GM12878 (cell line): ENCODE data around the gene OSBPL5. TPM values are rescaled to one million over a fixed set of nuclear protein-coding genes. Genes with fewer than 3 reads are reported as not detected.

ENCODE experiments used
- ATAC-seq: fragments of 200-7000 bp; cut with Tn5 transposase; 3 replicates; pipeline ENCODE4 v1.9.1; 2020; ENCODE audit warnings: mild to moderate bottlenecking, moderate library complexity
- BruUV-seq: library from RNA; stranded (reverse); fragments of 400-500 nt; replicated peaks from 2 replicates; lab custom pipeline; 2021; lab: Mats Ljungman, UMichigan
- CTCF ChIA-PET: fragments of 300-600 bp; sonication (Branson Sonifier 250); formaldehyde crosslinking; extraction: SDS; loops from one replicate; lab custom pipeline; 2021; ENCODE audit warnings: inconsistent platforms; lab: Yijun Ruan, JAX
- POLR2A ChIA-PET: fragments of 350-600 bp; formaldehyde crosslinking; extraction: SDS; loops from one replicate; lab custom pipeline; 2021; ENCODE audit warnings: inconsistent platforms; lab: Charles Lee
- RAD21 ChIA-PET: fragments of 300-600 bp; sonication (Branson Sonifier 250); formaldehyde crosslinking; loops from one replicate; lab custom pipeline; 2023; ENCODE audit warnings: antibody characterized with exemption; ENCODE audit not compliant: unreplicated experiment; lab: Charles Lee
- SMC1A ChIA-PET: fragments of 300-600 bp; sonication (Branson Sonifier 250); formaldehyde crosslinking; loops from one replicate; lab custom pipeline; 2023; ENCODE audit not compliant: unreplicated experiment, uncharacterized antibody; lab: Charles Lee
- DNase-seq: peaks from one replicate; pipeline ENCODE4 v3.0.0-alpha.2; 2011; ENCODE audit warnings: low read depth, low spot score
- FAIRE-seq: peaks from 3 replicates; lab custom pipeline; 2011; peaks lifted over from hg19 to GRCh38; lab: Jason Lieb, UNC
- H2AFZ ChIP-seq: 2 replicates; pipeline ENCODE4 v1.6.0; 2011; ENCODE audit warnings: low read depth, low read length, control low read depth; ENCODE audit not compliant: control insufficient read depth
- H3K27ac ChIP-seq: 2 replicates; pipeline ENCODE4 v1.5.1; 2011; ENCODE audit warnings: control low read depth; ENCODE audit not compliant: control insufficient read depth, insufficient read depth
- H3K27me3 ChIP-seq, 2 experiments: replicated peaks in 1 of 2; 2 replicates each; pipeline versions ENCODE4 v1.6.0 to v1.6.1; 2011; ENCODE audit warnings: low read length in 1 of 2; ENCODE audit not compliant: control insufficient read depth in 2 of 2, insufficient read depth in 2 of 2
- H3K36me3 ChIP-seq, 2 experiments: 2 replicates each; pipeline ENCODE4 v1.5.1; 2011; ENCODE audit warnings: low read length in 1 of 2; ENCODE audit not compliant: control insufficient read depth in 2 of 2, insufficient read depth in 2 of 2
- H3K4me1 ChIP-seq: 2 replicates; pipeline ENCODE4 v1.6.1; 2011; ENCODE audit warnings: mild to moderate bottlenecking, low read length, moderate library complexity, mixed read lengths; ENCODE audit not compliant: control insufficient read depth, insufficient read depth
- H3K4me2 ChIP-seq: 2 replicates; pipeline ENCODE4 v1.6.0; 2011; ENCODE audit warnings: control low read depth; ENCODE audit not compliant: control insufficient read depth, insufficient read depth
- H3K4me3 ChIP-seq: fragments of 200-600 bp; sonication (generic); 2 replicates; pipeline ENCODE4 v1.5.1; 2016
- H3K79me2 ChIP-seq: 2 replicates; pipeline ENCODE4 v1.6.0; 2011; ENCODE audit warnings: low read length; ENCODE audit not compliant: control insufficient read depth, insufficient read depth
- H3K9ac ChIP-seq: 2 replicates; pipeline ENCODE4 v1.8.0; 2011; ENCODE audit warnings: low read length, control low read depth, mixed read lengths; ENCODE audit not compliant: control insufficient read depth, insufficient read depth
- H3K9me3 ChIP-seq: replicated peaks from 3 replicates; pipeline ENCODE4 v1.5.1; 2011; ENCODE audit warnings: mild to moderate bottlenecking, low read length; ENCODE audit not compliant: control insufficient read depth, insufficient read depth
- H4K20me1 ChIP-seq: 2 replicates; pipeline ENCODE4 v1.6.0; 2011; ENCODE audit not compliant: control insufficient read depth, insufficient read depth
- CEBPB ChIP-seq, 2 experiments: fragments of 150-350 bp in 1 of 2; IDR thresholded peaks; 2 replicates each; pipeline ENCODE4 v1.6.1; 2012 to 2014; ENCODE audit warnings: low read depth in 2 of 2, low read length in 2 of 2, borderline replicate concordance in 1 of 2, inconsistent platforms in 1 of 2
- CREM ChIP-seq: IDR thresholded peaks from 2 replicates; pipeline ENCODE4 v1.6.1; 2014; ENCODE audit warnings: antibody characterized with exemption, low read depth
- HCFC1 ChIP-seq: fragments of 150-350 bp; IDR thresholded peaks from 2 replicates; pipeline ENCODE4 v1.6.1; 2014; ENCODE audit warnings: low read length
- IRF4 ChIP-seq: IDR thresholded peaks from 2 replicates; pipeline ENCODE4 v1.6.1; 2011; ENCODE audit warnings: low read depth, low read length
- MTA3 ChIP-seq: IDR thresholded peaks from 2 replicates; pipeline ENCODE4 v1.6.1; 2012; ENCODE audit warnings: low read length, inconsistent platforms, borderline replicate concordance
- NBN ChIP-seq: fragments of 450-650 bp; IDR thresholded peaks from 2 replicates; pipeline ENCODE4 v1.6.1; 2016
- RCOR1 ChIP-seq: conservative IDR thresholded peaks from 2 replicates; pipeline ENCODE4 v1.6.1; 2012; ENCODE audit warnings: low read depth, low read length, improper control_type of control experiment
- RUNX3 ChIP-seq: IDR thresholded peaks from 2 replicates; pipeline ENCODE4 v1.6.1; 2012; ENCODE audit warnings: low read length, inconsistent platforms
- SIX5 ChIP-seq: IDR thresholded peaks from 2 replicates; pipeline ENCODE4 v1.6.1; 2011; ENCODE audit warnings: mild to moderate bottlenecking, low read depth, low read length, moderate library complexity; ENCODE audit not compliant: severe bottlenecking
- SMC3 ChIP-seq: IDR thresholded peaks from 2 replicates; pipeline ENCODE4 v1.6.1; 2011; ENCODE audit warnings: low read length, improper control_type of control experiment, borderline replicate concordance
- WGBS: methylation state at CpG from one replicate; pipeline ENCODE4 v1.1.6; 2016; ENCODE audit warnings: low lambda C conversion rate; ENCODE audit not compliant: insufficient replicate concordance, insufficient coverage; ENCODE audit errors: missing lambda C conversion rate; 5-methylcytosine and 5-hydroxymethylcytosine counted together
- in situ Hi-C: fragments of 300-500 bp; cut with MboI; formaldehyde crosslinking; loops from 9 replicates; pipeline ENCODE4 v1.14.3; 2018; ENCODE audit warnings: mixed read lengths
- intact Hi-C: fragments of 100-400 bp; cut with micrococcal nuclease; formaldehyde crosslinking; loops from one replicate; pipeline ENCODE4 v1.14.2; 2022; ENCODE audit not compliant: unreplicated experiment
- polyA plus RNA-seq, 11 experiments: library from polyadenylated mRNA; depleted of rRNA in 4 of 11; unstranded in 6 of 11; stranded (reverse) in 5 of 11; fragments of >200 nt; fragmentation: Nextera tagmentation in 4 of 11; fragmentation: Illumina TruSeq in 1 of 11; extraction: Ambion mirVana in 4 of 11; extraction: Trizol in 1 of 11; gene quantifications; 1 replicate in 1 of 11; 2 replicates in 10 of 11; pipeline versions ENCODE4 v1.2.1 to v1.2.3, GENCODE V29; 2011 to 2016; ENCODE audit warnings: inconsistent platforms in 2 of 11, missing spikeins in 2 of 11, low read depth in 1 of 11
- total RNA-seq, 4 experiments: library from RNA; depleted of rRNA in 3 of 4; stranded (reverse); fragments of >200 nt in 3 of 4; fragmentation: Illumina TruSeq in 1 of 4; extraction: Trizol in 1 of 4; gene quantifications; 2 replicates each; pipeline versions ENCODE4 v1.2.1 to v1.2.3, GENCODE V29; 2013 to 2021
- TF ChIP-seq, protein P1 (sequence below): IDR thresholded peaks from 2 replicates; pipeline ENCODE4 v1.6.1; 2012; ENCODE audit warnings: low read length, inconsistent platforms
- TF ChIP-seq, protein P2 (sequence below): IDR thresholded peaks from 2 replicates; pipeline ENCODE4 v1.6.1; 2012; ENCODE audit warnings: low read depth, low read length, improper control_type of control experiment
- TF ChIP-seq, protein P3 (sequence below): fragments of 450-650 bp; conservative IDR thresholded peaks from 2 replicates; pipeline ENCODE4 v1.6.1; 2017; ENCODE audit warnings: mild to moderate bottlenecking, moderate library complexity

Gene OSBPL5
- total and polyA plus RNA-seq, 10 of the 15 experiments (the other 5 are each of a cell fraction or from before 2014, with no cell fraction given) = not detected

DNA sequence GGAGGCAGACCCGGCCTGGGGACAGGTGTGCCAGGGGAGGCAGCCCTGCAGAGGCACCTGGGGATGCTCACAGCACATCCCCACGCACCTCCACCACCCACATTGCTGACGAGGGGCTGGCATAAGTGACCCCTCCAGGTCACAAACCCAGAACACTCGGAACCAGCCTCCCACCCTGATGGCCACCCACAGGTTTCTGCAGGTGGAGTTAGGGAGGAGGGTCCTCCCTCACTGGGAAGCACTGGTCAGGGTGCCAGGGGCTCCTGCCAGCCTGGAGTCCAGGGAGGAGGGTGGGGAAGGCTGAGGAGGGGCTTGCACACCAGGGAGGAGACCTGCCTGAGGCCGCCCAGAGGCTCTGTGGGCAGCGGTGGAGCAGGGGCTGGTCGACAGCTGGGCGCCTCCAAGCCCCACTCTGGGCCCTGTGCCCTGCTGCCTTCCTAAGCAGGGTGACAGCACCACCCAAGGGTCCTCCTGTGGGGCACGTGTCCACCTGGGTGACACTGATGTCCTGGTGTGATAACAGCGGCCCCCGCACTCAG lies 56.9 kb downstream of the OSBPL5 start:
- intact Hi-C loops = no loop called here
- DNase-seq (no peak), FAIRE-seq (no peak), ATAC-seq (no peak)
- Histone ChIP-seq H3K27me3 (no peaks in the 10 kb centered on the region; a peak in 1 of 4 replicates), H3K79me2 (no peaks in the 10 kb centered on the region), H3K36me3 (no peaks in the 10 kb centered on the region), H3K9me3 (no peaks in the 10 kb centered on the region), H3K27ac (no peak overlapping the region), H3K4me2 (no peak overlapping the region), H3K9ac (no peak overlapping the region), H4K20me1 (no peaks in the 10 kb centered on the region), H2AFZ (no peak overlapping the region), H3K4me3 (no peak overlapping the region), H3K4me1 (no peaks in the 10 kb centered on the region)
- ChIA-PET CTCF (no interaction called here), SMC1A (no interaction called here), RAD21 (no interaction called here), POLR2A (no interaction called here)
- TF ChIP-seq RCOR1 (no peak), IRF4 (no peak), SIX5 (no peak), SMC3 (no peak), RUNX3 (no peak), MTA3 (no peak), CREM (no peak), CEBPB (IDR thresholded peaks at IDR 0.05; ENCODE audit: borderline replicate concordance in 1 of 2, low read depth in 2 of 2, low read length in 2 of 2) (no peak), NBN (no peak), HCFC1 (no peak)
- TF ChIP-seq, protein P1, sequence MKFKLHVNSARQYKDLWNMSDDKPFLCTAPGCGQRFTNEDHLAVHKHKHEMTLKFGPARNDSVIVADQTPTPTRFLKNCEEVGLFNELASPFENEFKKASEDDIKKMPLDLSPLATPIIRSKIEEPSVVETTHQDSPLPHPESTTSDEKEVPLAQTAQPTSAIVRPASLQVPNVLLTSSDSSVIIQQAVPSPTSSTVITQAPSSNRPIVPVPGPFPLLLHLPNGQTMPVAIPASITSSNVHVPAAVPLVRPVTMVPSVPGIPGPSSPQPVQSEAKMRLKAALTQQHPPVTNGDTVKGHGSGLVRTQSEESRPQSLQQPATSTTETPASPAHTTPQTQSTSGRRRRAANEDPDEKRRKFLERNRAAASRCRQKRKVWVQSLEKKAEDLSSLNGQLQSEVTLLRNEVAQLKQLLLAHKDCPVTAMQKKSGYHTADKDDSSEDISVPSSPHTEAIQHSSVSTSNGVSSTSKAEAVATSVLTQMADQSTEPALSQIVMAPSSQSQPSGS = no peak
- TF ChIP-seq, protein P2, sequence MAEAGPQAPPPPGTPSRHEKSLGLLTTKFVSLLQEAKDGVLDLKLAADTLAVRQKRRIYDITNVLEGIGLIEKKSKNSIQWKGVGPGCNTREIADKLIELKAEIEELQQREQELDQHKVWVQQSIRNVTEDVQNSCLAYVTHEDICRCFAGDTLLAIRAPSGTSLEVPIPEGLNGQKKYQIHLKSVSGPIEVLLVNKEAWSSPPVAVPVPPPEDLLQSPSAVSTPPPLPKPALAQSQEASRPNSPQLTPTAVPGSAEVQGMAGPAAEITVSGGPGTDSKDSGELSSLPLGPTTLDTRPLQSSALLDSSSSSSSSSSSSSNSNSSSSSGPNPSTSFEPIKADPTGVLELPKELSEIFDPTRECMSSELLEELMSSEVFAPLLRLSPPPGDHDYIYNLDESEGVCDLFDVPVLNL = no peak
- TF ChIP-seq, protein P3, sequence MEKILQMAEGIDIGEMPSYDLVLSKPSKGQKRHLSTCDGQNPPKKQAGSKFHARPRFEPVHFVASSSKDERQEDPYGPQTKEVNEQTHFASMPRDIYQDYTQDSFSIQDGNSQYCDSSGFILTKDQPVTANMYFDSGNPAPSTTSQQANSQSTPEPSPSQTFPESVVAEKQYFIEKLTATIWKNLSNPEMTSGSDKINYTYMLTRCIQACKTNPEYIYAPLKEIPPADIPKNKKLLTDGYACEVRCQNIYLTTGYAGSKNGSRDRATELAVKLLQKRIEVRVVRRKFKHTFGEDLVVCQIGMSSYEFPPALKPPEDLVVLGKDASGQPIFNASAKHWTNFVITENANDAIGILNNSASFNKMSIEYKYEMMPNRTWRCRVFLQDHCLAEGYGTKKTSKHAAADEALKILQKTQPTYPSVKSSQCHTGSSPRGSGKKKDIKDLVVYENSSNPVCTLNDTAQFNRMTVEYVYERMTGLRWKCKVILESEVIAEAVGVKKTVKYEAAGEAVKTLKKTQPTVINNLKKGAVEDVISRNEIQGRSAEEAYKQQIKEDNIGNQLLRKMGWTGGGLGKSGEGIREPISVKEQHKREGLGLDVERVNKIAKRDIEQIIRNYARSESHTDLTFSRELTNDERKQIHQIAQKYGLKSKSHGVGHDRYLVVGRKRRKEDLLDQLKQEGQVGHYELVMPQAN = no peak
- in situ Hi-C loops = no loop called here
- WGBS = 23% methylated on average over 11 of the region's 11 CpGs
- no TSS peak for BruUV-seq
